Neuronal stem cell (in vitro differentiated cells): ENCODE data around the gene GSE1.

ENCODE experiments used
- DNase-seq: peaks from one replicate; pipeline ENCODE4 v3.0.0-alpha.2; 2013; ENCODE audit warnings: low spot score
- H2AFZ ChIP-seq: one replicate; pipeline ENCODE4 v1.6.1; 2013; ENCODE audit warnings: mild to moderate bottlenecking, low read length, inconsistent platforms
- H2AK5ac ChIP-seq: 2 replicates; pipeline ENCODE4 v1.6.1; 2013; ENCODE audit warnings: low read depth, mild to moderate bottlenecking, inconsistent platforms, low read length, moderate library complexity, mixed read lengths
- H2BK120ac ChIP-seq: 2 replicates; pipeline ENCODE4 v1.6.1; 2013; ENCODE audit warnings: low read depth, mild to moderate bottlenecking, inconsistent platforms, low read length, moderate library complexity, mixed read lengths
- H2BK12ac ChIP-seq: one replicate; pipeline ENCODE4 v1.6.1; 2013; ENCODE audit warnings: low read length, inconsistent platforms
- H2BK15ac ChIP-seq: 2 replicates; pipeline ENCODE4 v1.6.1; 2013; ENCODE audit warnings: mild to moderate bottlenecking, low read length, inconsistent platforms, mixed read lengths
- H2BK5ac ChIP-seq: one replicate; pipeline ENCODE4 v1.6.1; 2013; ENCODE audit warnings: inconsistent platforms, mild to moderate bottlenecking, low read length, moderate library complexity
- H3K14ac ChIP-seq: one replicate; pipeline ENCODE4 v1.6.1; 2013; ENCODE audit warnings: low read length, inconsistent platforms
- H3K18ac ChIP-seq: 2 replicates; pipeline ENCODE4 v1.6.1; 2013; ENCODE audit warnings: low read length, inconsistent platforms
- H3K23ac ChIP-seq: 2 replicates; pipeline ENCODE4 v1.6.1; 2013; ENCODE audit warnings: low read depth, mild to moderate bottlenecking, mixed read lengths, low read length, inconsistent platforms; ENCODE audit not compliant: poor library complexity
- H3K27ac ChIP-seq: replicated peaks from 3 replicates; pipeline ENCODE4 v1.5.1; 2013; ENCODE audit warnings: low read length, inconsistent platforms
- H3K27me3 ChIP-seq, 3 experiments: 2 replicates each; pipeline ENCODE4 v1.6.1; 2013; ENCODE audit warnings: low read length in 3 of 3, mild to moderate bottlenecking in 2 of 3, inconsistent platforms in 1 of 3, low read depth in 1 of 3, mixed read lengths in 1 of 3, moderate library complexity in 1 of 3; ENCODE audit not compliant: control insufficient read depth in 3 of 3, insufficient read depth in 3 of 3
- H3K36me3 ChIP-seq, 2 donors: replicated peaks in 1 of 2; 2 replicates each; pipeline ENCODE4 v1.6.1; 2013; ENCODE audit warnings: low read length in 2 of 2; ENCODE audit not compliant: control insufficient read depth in 2 of 2, insufficient read depth in 2 of 2
- H3K4ac ChIP-seq: 2 replicates; pipeline ENCODE4 v1.6.1; 2013; ENCODE audit warnings: inconsistent platforms, mild to moderate bottlenecking, low read length, moderate library complexity
- H3K4me1 ChIP-seq, 2 donors: 1 replicate in 1 of 2; 2 replicates in 1 of 2; pipeline ENCODE4 v1.6.1; 2013; ENCODE audit warnings: low read length in 2 of 2, low read depth in 1 of 2; ENCODE audit not compliant: control insufficient read depth in 2 of 2, insufficient read depth in 1 of 2
- H3K4me2 ChIP-seq: one replicate; pipeline ENCODE4 v1.6.1; 2013; ENCODE audit warnings: mild to moderate bottlenecking, low read length, inconsistent platforms; ENCODE audit not compliant: insufficient read depth, poor library complexity, severe bottlenecking
- H3K4me3 ChIP-seq, 2 donors: 2 replicates each; pipeline ENCODE4 v1.5.1; 2013; ENCODE audit warnings: low read length in 2 of 2, mild to moderate bottlenecking in 2 of 2, inconsistent platforms in 1 of 2, moderate library complexity in 1 of 2
- H3K79me1 ChIP-seq: one replicate; pipeline ENCODE4 v1.6.1; 2013; ENCODE audit warnings: low read depth, mild to moderate bottlenecking, inconsistent platforms, low read length, moderate library complexity
- H3K9ac ChIP-seq: one replicate; pipeline ENCODE4 v1.6.1; 2013; ENCODE audit warnings: mild to moderate bottlenecking, low read depth, low read length, inconsistent platforms; ENCODE audit not compliant: poor library complexity
- H3K9me3 ChIP-seq, 2 donors: replicated peaks in 1 of 2; 2 replicates each; pipeline versions ENCODE3 to v1.6.1; 2013; ENCODE audit warnings: low read length in 2 of 2, mild to moderate bottlenecking in 2 of 2, inconsistent platforms in 1 of 2, low read depth in 1 of 2, mixed read lengths in 1 of 2, moderate library complexity in 1 of 2; ENCODE audit not compliant: control insufficient read depth in 2 of 2, insufficient read depth in 1 of 2
- H4K8ac ChIP-seq: one replicate; pipeline ENCODE4 v1.6.1; 2013; ENCODE audit warnings: low read depth, mild to moderate bottlenecking, inconsistent platforms, low read length, moderate library complexity
- H4K91ac ChIP-seq: one replicate; pipeline ENCODE4 v1.6.1; 2013; ENCODE audit warnings: low read length, low read depth, mild to moderate bottlenecking, inconsistent platforms; ENCODE audit not compliant: poor library complexity
- WGBS, 2 donors: extraction: QIAGEN DNeasy Blood & Tissue Kit; methylation state at CpG; one replicate each; pipeline ENCODE4 v1.1.7; 2013; ENCODE audit warnings: missing lambda C conversion rate in 2 of 2, mixed read lengths in 1 of 2; ENCODE audit not compliant: insufficient read length in 2 of 2, insufficient replicate concordance in 1 of 2; ENCODE audit errors: extremely low coverage in 2 of 2; 5-methylcytosine and 5-hydroxymethylcytosine counted together

GSE1 gene

DNA sequence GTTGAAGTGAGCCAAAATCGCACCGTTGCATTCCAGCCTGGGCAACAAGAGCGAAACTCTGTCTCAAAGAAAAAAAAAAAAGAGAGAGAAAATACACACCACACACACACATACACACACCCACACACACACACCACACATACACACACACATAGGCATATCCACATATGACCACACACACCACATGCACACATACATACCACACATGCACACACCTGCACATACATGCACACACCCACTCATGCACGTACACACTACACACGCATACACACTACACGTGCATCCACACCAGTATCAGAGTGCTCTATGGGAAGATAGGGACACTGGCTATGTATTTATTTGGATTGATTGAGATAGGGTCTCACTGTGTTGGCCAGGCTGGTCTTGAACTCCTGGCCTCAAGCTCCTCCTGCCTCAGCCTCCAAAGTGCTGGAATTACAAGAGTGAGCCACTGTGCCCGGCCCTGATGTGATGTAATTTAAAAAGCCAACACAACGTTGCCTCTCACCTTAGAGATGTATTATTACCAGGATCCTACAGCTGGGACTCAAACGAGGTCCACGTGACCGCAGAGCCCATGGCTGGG is 93.4 kb downstream of the GSE1 start:
- Histone ChIP-seq H3K27ac (no peak overlapping the region), H3K14ac (no peak overlapping the region), H3K9ac (no peak overlapping the region), H2BK15ac (no peak overlapping the region), H3K79me1 (no peaks in the 10 kb centered on the region), H3K23ac (no peak overlapping the region), H4K91ac (no peak overlapping the region), H3K4me3 (peak overlapping the region in 1 of 2 donors; percentile 66), H3K4me2 (no peak overlapping the region), H2BK12ac (no peak overlapping the region), H4K8ac (no peak overlapping the region), H2AK5ac (no peak overlapping the region), H3K4me1 (peaks cover 2 to 7% of the 10 kb centered on the region in 2 donors), H2BK120ac (no peak overlapping the region), H3K27me3 (peaks cover 0 to 7% (median 0%) of the 10 kb centered on the region in 3 experiments), H3K9me3 (peaks cover 0 to under 1% of the 10 kb centered on the region in 2 donors), H3K36me3 (no peaks in the 10 kb centered on the region), H2BK5ac (no peak overlapping the region), H3K4ac (no peak overlapping the region), H2AFZ (no peak overlapping the region), H3K18ac (no peak overlapping the region)
- DNase-seq: no peak
- no CpG with 5 or more reads among the region's 11 CpGs for WGBS, 2 donors

DNA sequence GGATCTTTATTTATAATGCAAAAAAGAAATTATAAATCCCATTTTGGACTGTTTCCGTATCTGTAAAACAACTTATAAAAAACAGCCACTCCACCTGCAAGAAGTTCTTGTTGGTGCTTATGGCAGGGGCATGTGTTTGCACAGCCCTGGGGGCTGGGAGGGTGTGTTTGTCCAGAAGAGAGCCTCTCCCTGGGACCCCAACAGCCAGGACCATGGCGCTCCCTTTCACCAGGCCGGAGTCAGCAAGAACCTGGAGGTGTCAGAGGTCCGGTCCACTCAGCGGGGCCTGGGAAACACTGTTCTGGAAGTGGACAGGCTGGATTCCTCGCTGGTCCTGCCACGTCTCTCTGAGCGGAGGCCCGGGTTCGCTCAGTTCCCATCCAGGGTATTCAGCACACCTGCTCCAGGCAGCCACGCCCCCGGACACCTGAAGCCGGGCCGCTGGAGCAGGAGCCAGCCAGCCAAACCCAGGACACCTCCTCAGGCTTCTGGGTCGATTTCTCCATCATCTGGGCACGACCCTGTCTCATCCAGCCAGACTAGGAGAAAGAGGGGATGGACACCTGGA is 94.5 kb downstream of the GSE1 start:
- Histone ChIP-seq H3K27ac (no peak overlapping the region), H2AFZ (no peak overlapping the region), H3K14ac (no peak overlapping the region), H3K36me3 (no peaks in the 10 kb centered on the region), H3K23ac (no peak overlapping the region), H2BK5ac (no peak overlapping the region), H3K4me3 (no peak overlapping the region), H2AK5ac (peak overlapping the region; percentile 56), H2BK12ac (no peak overlapping the region), H3K79me1 (no peaks in the 10 kb centered on the region), H2BK120ac (no peak overlapping the region), H4K8ac (no peak overlapping the region), H3K9ac (peak overlapping the region; percentile 63), H2BK15ac (no peak overlapping the region), H3K4me2 (no peak overlapping the region), H3K9me3 (peaks cover 5 to 9% of the 10 kb centered on the region in 2 donors), H3K4me1 (peaks cover 2 to 7% of the 10 kb centered on the region in 2 donors), H3K4ac (no peak overlapping the region), H4K91ac (no peak overlapping the region), H3K27me3 (no peaks in the 10 kb centered on the region), H3K18ac (peak overlapping the region; percentile 45)
- WGBS, 2 donors: no CpG with 5 or more reads among the region's 16 CpGs
- DNase-seq: no peak

DNA sequence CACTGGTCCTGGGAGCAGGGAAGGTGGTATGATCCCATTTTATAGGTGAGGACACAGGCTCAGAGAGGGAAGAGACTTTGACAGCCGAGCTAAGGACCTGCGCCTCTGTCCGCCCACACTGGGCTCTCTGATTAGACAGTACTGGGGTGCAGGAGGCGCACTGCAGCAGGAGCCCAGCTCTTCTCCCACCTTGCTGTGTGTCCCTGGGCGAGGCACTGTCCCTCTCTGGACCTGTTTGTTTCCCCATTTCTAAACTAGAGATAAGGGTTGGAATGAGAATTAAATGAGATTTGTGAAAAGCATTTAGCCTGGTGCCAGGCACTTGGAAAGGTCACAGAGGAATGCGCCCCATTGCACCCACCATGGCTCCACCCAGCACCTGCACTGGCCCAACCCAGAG is 95.2 kb downstream of the GSE1 start:
- WGBS, 2 donors: no CpG with 5 or more reads among the region's 6 CpGs
- no peaks in the 10 kb centered on the region for H3K36me3 ChIP-seq
- no peak overlapping the region for H3K4me2 ChIP-seq
- H2AK5ac ChIP-seq: no peak overlapping the region
- no peak overlapping the region for H4K91ac ChIP-seq
- no peak overlapping the region for H3K18ac ChIP-seq
- no peak for DNase-seq
- H4K8ac ChIP-seq: no peak overlapping the region
- no peak overlapping the region for H3K4me3 ChIP-seq
- no peak overlapping the region for H2BK5ac ChIP-seq
- no peaks in the 10 kb centered on the region for H3K79me1 ChIP-seq
- no peak overlapping the region for H3K14ac ChIP-seq
- peaks cover 5 to 9% of the 10 kb centered on the region in 2 donors for H3K9me3 ChIP-seq
- no peak overlapping the region for H2AFZ ChIP-seq
- no peak overlapping the region for H3K9ac ChIP-seq
- H2BK15ac ChIP-seq: no peak overlapping the region
- no peak overlapping the region for H3K4ac ChIP-seq
- no peak overlapping the region for H3K27ac ChIP-seq
- H2BK120ac ChIP-seq: no peak overlapping the region
- H3K27me3 ChIP-seq: no peaks in the 10 kb centered on the region
- peaks cover 5 to 11% of the 10 kb centered on the region in 2 donors for H3K4me1 ChIP-seq
- H2BK12ac ChIP-seq: no peak overlapping the region
- no peak overlapping the region for H3K23ac ChIP-seq

DNA sequence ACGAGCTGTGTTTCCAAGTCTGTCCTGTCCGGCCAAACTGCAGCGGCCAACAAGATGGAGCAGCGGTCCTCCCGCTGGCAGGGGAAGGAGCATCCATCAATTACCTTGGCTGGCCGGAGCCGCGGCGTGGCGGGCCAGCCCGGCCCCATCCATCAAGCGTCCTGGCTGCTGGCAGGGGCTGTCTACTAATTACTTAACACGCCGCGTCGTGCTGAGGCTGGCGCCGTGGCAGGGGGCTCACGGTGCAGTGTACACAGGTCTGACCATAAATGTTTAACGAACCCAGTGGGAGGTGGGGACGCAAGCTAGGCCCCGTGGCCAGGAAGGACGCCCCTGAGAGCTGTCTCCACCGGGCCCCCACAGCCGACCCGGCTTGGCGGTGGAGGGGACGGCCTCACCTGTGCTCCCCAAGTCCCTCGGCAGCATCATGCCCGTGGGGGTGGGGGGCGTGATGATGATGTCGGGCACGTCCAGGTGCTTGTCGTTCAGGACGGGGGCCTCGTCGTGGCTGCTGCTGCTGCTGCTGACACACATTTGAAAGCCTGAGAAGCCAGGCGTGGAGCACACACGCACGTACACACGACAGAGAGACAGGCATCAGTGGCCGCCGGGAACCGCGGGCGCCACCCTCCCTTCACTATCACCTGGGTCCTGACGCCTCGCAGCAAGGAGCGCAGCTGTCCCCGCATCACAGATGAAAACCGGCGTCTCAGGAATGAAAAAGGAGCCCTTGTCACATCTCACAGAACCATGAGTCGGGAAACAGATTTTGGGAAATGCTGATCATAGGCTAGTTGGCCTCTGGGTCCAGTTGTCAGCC is 96.9 kb downstream of the GSE1 start:
- Histone ChIP-seq H3K27ac (no peak overlapping the region), H2BK120ac (no peak overlapping the region), H3K4me3 (no peak overlapping the region), H3K4ac (no peak overlapping the region), H3K23ac (peak overlapping the region; percentile 68), H4K91ac (no peak overlapping the region), H3K18ac (peak overlapping the region; percentile 73), H3K4me1 (peaks cover 5 to 11% of the 10 kb centered on the region in 2 donors), H4K8ac (no peak overlapping the region), H2BK12ac (peak overlapping the region; percentile 65), H3K9ac (peak overlapping the region; percentile 32), H2BK5ac (no peak overlapping the region), H3K9me3 (peaks cover 5 to 9% of the 10 kb centered on the region in 2 donors), H3K79me1 (no peaks in the 10 kb centered on the region), H3K27me3 (no peaks in the 10 kb centered on the region), H3K14ac (peak overlapping the region; percentile 40), H2BK15ac (no peak overlapping the region), H3K4me2 (no peak overlapping the region), H2AFZ (peak overlapping the region; percentile 51), H3K36me3 (no peaks in the 10 kb centered on the region), H2AK5ac (peak overlapping the region; percentile 76)
- no peak for DNase-seq
- no CpG with 5 or more reads among the region's 53 CpGs for WGBS, 2 donors
